PC-9 (cell line): ENCODE data around the gene AFAP1. TPM values are rescaled to one million over a fixed set of nuclear protein-coding genes. Genes with fewer than 3 reads are reported as not detected.

Source experiments
- BruUV-seq: library from RNA; stranded (reverse); fragments of 400-500 nt; replicated peaks from 2 replicates; lab custom pipeline; 2021; lab: Mats Ljungman, UMichigan
- CTCF ChIA-PET: fragments of 300-600 bp; sonication (Branson Sonifier 250); formaldehyde crosslinking; loops from one replicate; lab custom pipeline; 2022; ENCODE audit warnings: antibody characterized with exemption; lab: Charles Lee
- POLR2A ChIA-PET: fragments of 300-600 bp; sonication (Branson Sonifier 250); formaldehyde crosslinking; loops from one replicate; lab custom pipeline; 2022; ENCODE audit warnings: antibody characterized with exemption; ENCODE audit not compliant: unreplicated experiment; lab: Charles Lee
- DNase-seq, 2 experiments: peaks; one replicate each; pipeline versions ENCODE4 v3.0.0 to v3.0.0-alpha.2; 2015 to 2022; ENCODE audit warnings: mixed read lengths in 1 of 2
- H2AFZ ChIP-seq: fragments of 200-600 bp; sonication (generic); 2 replicates; pipeline ENCODE4 v1.8.1; 2017; ENCODE audit warnings: antibody characterized with exemption
- H3F3A ChIP-seq: fragments of 200-600 bp; sonication (generic); 2 replicates; pipeline ENCODE4 v1.8.1; 2017; ENCODE audit warnings: antibody characterized with exemption, mild to moderate bottlenecking, low read depth; ENCODE audit not compliant: insufficient read depth
- H3K27ac ChIP-seq: fragments of 200-600 bp; sonication (generic); 2 replicates; pipeline ENCODE4 v1.6.1; 2016; ENCODE audit warnings: mixed run types
- H3K27me3 ChIP-seq: fragments of 200-600 bp; sonication (generic); 2 replicates; pipeline ENCODE4 v1.6.1; 2016; ENCODE audit warnings: low read depth, mixed run types; ENCODE audit not compliant: insufficient read depth
- H3K36me3 ChIP-seq: fragments of 200-600 bp; sonication (generic); 2 replicates; pipeline ENCODE4 v1.6.1; 2016; ENCODE audit warnings: low read depth, mixed run types
- H3K4me1 ChIP-seq: fragments of 200-600 bp; sonication (generic); replicated peaks from 2 replicates; pipeline ENCODE4 v1.6.1; 2016; ENCODE audit warnings: mixed run types; ENCODE audit not compliant: insufficient read depth
- H3K4me2 ChIP-seq: fragments of 200-600 bp; sonication (generic); 2 replicates; pipeline ENCODE4 v1.6.1; 2017; ENCODE audit warnings: mixed run types
- H3K4me3 ChIP-seq: fragments of 200-600 bp; sonication (generic); 2 replicates; pipeline ENCODE4 v1.6.1; 2016; ENCODE audit warnings: mixed run types
- H3K79me2 ChIP-seq: fragments of 200-600 bp; sonication (generic); 2 replicates; pipeline ENCODE4 v1.6.1; 2017; ENCODE audit warnings: low read depth, mixed run types
- H3K9me2 ChIP-seq: fragments of 200-600 bp; sonication (generic); 2 replicates; pipeline ENCODE4 v1.8.1; 2017; ENCODE audit warnings: mild to moderate bottlenecking; ENCODE audit not compliant: insufficient read depth
- H3K9me3 ChIP-seq: fragments of 200-600 bp; sonication (generic); 2 replicates; pipeline ENCODE4 v1.8.1; 2016; ENCODE audit warnings: low read depth; ENCODE audit not compliant: insufficient read depth
- H4K20me1 ChIP-seq: fragments of 200-600 bp; sonication (generic); 2 replicates; pipeline ENCODE4 v1.8.1; 2017; ENCODE audit not compliant: insufficient read depth
- CTCF ChIP-seq: fragments of 200-600 bp; sonication (generic); conservative IDR thresholded peaks from 2 replicates; pipeline ENCODE4 v1.6.1; 2017; ENCODE audit warnings: mixed run types, antibody characterized with exemption, mild to moderate bottlenecking, moderate library complexity
- EZH2 ChIP-seq: fragments of 200-600 bp; sonication (generic); IDR thresholded peaks from 2 replicates; pipeline ENCODE4 v1.8.0; 2017; ENCODE audit warnings: antibody characterized with exemption, low read depth
- intact Hi-C: fragments of 100-400 bp; cut with micrococcal nuclease; formaldehyde crosslinking; loops from one replicate; pipeline ENCODE4 v1.10.0; 2022; ENCODE audit not compliant: unreplicated experiment
- total RNA-seq: library from RNA; stranded (reverse); gene quantifications from 2 replicates; pipeline ENCODE4 v1.2.3, GENCODE V29; 2021

The AFAP1 gene
- total RNA-seq, 1 experiment from 2014 or later, result 69.6 TPM

DNA sequence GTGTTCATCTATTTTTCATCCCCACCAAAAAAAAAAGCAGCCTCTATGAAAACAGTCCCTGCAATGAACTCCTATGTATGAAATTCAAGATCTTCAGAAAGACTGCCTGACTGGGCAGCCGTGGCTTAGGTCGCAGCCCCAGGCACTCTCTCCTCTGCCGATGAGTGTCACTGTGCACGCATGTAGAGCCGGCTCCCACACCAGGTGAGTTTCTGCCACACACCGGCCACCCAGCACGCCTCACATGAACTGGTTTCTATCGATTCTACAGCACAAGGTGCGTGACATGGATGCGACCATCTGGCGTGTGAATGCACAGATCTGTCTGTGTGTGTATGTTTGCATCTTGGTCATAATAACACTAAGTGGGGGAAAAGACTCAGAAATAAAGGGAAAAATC, 140.4 kb downstream of the AFAP1 start:
- CTCF ChIA-PET, result interaction anchor here (0.7 kb wide), 1 partner anchor 194 kb away, joined by 3 read pairs; no protein-coding TSS in a partner anchor
- Histone ChIP-seq H3K36me3 (peaks cover 21% of the 10 kb centered on the region), H2AFZ (no peak overlapping the region), H4K20me1 (peaks cover 8% of the 10 kb centered on the region), H3K9me2 (no peaks in the 10 kb centered on the region), H3K79me2 (peaks cover 4% of the 10 kb centered on the region; the same call in 1 of the 2 replicates), H3K4me3 (no peak overlapping the region), H3K27ac (no peak overlapping the region), H3K4me2 (no peak overlapping the region), H3F3A (peaks cover 23% of the 10 kb centered on the region), H3K9me3 (no peaks in the 10 kb centered on the region), H3K27me3 (no peaks in the 10 kb centered on the region), H3K4me1 (no peaks in the 10 kb centered on the region)
- BruUV-seq, result no TSS peak
- intact Hi-C loops, result no loop called here
- POLR2A ChIA-PET, result no interaction called here
- no peak for DNase-seq
- no peak for TF ChIP-seq CTCF
- TF ChIP-seq EZH2, result no peak

GRCh38 chr4:7798178-7798995, 141.3 kb downstream of the AFAP1 start:
- Histone ChIP-seq H3K4me2 (no peak overlapping the region), H3K9me2 (no peaks in the 10 kb centered on the region), H2AFZ (no peak overlapping the region), H3K27ac (no peak overlapping the region), H3F3A (peaks cover 19% of the 10 kb centered on the region), H3K27me3 (no peaks in the 10 kb centered on the region), H3K4me1 (no peaks in the 10 kb centered on the region), H3K79me2 (no peaks in the 10 kb centered on the region), H3K36me3 (peaks cover 22% of the 10 kb centered on the region), H3K4me3 (no peak overlapping the region), H4K20me1 (peaks cover 8% of the 10 kb centered on the region), H3K9me3 (no peaks in the 10 kb centered on the region)
- intact Hi-C loops, result no loop called here
- no peak for DNase-seq
- CTCF ChIA-PET, result no interaction called here
- TF ChIP-seq CTCF, result no peak
- no peak for TF ChIP-seq EZH2
- no TSS peak for BruUV-seq
- POLR2A ChIA-PET, result no interaction called here

DNA sequence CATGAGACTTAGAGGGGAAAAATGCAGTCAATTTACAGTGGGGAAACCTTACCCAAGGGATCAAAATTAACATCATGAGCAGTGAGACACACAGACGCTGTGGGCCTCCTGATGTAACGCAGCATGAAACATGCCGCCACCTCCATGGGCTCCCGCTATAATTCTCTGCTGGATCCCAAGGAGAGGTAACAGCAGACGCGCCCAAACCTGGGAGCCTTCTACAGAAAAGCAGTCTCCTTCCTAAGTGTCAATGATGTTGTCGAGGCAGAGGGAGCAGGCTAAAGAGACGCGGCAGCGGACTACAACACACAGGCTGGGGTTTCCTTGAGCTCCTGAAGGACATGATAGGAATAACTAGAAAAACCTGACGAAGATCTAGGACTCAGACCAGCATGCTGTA, 142.3 kb downstream of the AFAP1 start:
- no peak overlapping the region for H2AFZ ChIP-seq
- ChIA-PET CTCF (no interaction called here), POLR2A (no interaction called here)
- H3K4me1 ChIP-seq, result no peaks in the 10 kb centered on the region
- TF ChIP-seq EZH2 (no peak), CTCF (no peak)
- H3K79me2 ChIP-seq, result no peaks in the 10 kb centered on the region
- no peaks in the 10 kb centered on the region for H3K9me3 ChIP-seq
- intact Hi-C loops, result no loop called here
- no peak for DNase-seq
- no peak overlapping the region for H3K27ac ChIP-seq
- peaks cover 31% of the 10 kb centered on the region for H3K36me3 ChIP-seq
- no peak overlapping the region for H3K4me3 ChIP-seq
- H3K4me2 ChIP-seq, result no peak overlapping the region
- H3K27me3 ChIP-seq, result no peaks in the 10 kb centered on the region
- peaks cover 14% of the 10 kb centered on the region for H3F3A ChIP-seq
- BruUV-seq, result no TSS peak
- peaks cover 8% of the 10 kb centered on the region for H4K20me1 ChIP-seq
- H3K9me2 ChIP-seq, result no peaks in the 10 kb centered on the region
